Measurements from ENCODE around the gene GPX6.

GPX6 gene

GRCh38 chr6:28501259-28501658 lies 14.3 kb downstream of the GPX6 start:
- TF ChIP-seq HDGF (IDR thresholded peaks at IDR 0.05; ENCODE audit: borderline replicate concordance) (no peak), ZNF384 (IDR thresholded peaks at IDR 0.05) (no peak), TARDBP (IDR thresholded peaks at IDR 0.05) (no peak), FOXA1 (IDR thresholded peaks at IDR 0.05) (no peak), NFRKB (IDR thresholded peaks at IDR 0.05) (no peak), BHLHE40 (IDR thresholded peaks at IDR 0.05; ENCODE audit: borderline replicate concordance) (no peak), SUZ12 (IDR thresholded peaks at IDR 0.05) (no peak), CTBP1 (IDR thresholded peaks at IDR 0.05; ENCODE audit: borderline replicate concordance) (no peak), SP1 (IDR thresholded peaks at IDR 0.05) (no peak), LEF1 (IDR thresholded peaks at IDR 0.05; ENCODE audit: borderline replicate concordance) (no peak), FOXK2 (IDR thresholded peaks at IDR 0.05) (no peak), ELF4 (IDR thresholded peaks at IDR 0.05) (no peak), FOXM1 (IDR thresholded peaks at IDR 0.05; ENCODE audit: borderline replicate concordance) (no peak), PKNOX1 (IDR thresholded peaks at IDR 0.05) (no peak), L3MBTL2 (conservative IDR thresholded peaks at IDR 0.05) (no peak), ARNT (IDR thresholded peaks at IDR 0.05) (no peak)
- DNase-seq (ENCODE audit: extremely low spot score): no peak
- ChIA-PET POLR2A (no interaction called here), CTCF (no interaction called here)

DNA sequence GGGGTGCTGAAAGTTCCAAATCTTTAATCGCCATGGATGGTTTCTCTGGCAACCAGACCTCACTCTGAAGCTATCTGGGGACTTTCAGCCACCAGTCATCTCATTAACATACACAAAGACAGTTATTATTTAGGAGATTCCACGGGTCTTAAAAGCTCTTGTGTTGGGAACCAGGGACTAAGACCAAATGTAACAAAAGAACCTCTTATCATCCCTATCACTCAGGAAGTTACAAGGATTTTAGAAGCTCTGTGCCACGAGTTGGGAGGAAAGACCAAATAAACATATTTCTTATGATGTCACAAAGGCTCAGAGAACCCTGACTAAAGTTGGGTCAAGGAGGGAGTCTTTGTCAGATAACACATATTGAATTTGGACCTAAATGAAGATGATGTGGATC lies 17.7 kb downstream of the GPX6 start:
- ChIA-PET CTCF (no interaction called here), POLR2A (interaction anchor here (1.0 kb wide), 1 partner anchor 9 kb away, joined by 5 read pairs; no protein-coding TSS in a partner anchor)
- TF ChIP-seq TARDBP (IDR thresholded peaks at IDR 0.05) (no peak), BHLHE40 (IDR thresholded peaks at IDR 0.05; ENCODE audit: borderline replicate concordance) (no peak), ARNT (IDR thresholded peaks at IDR 0.05) (no peak), PKNOX1 (IDR thresholded peaks at IDR 0.05) (no peak), CTBP1 (IDR thresholded peaks at IDR 0.05; ENCODE audit: borderline replicate concordance) (no peak), FOXM1 (IDR thresholded peaks at IDR 0.05; ENCODE audit: borderline replicate concordance) (no peak), SP1 (IDR thresholded peaks at IDR 0.05) (no peak), FOXK2 (IDR thresholded peaks at IDR 0.05) (no peak), LEF1 (IDR thresholded peaks at IDR 0.05; ENCODE audit: borderline replicate concordance) (no peak), ZNF384 (IDR thresholded peaks at IDR 0.05) (no peak)
- no peak for DNase-seq (ENCODE audit: extremely low spot score)

DNA sequence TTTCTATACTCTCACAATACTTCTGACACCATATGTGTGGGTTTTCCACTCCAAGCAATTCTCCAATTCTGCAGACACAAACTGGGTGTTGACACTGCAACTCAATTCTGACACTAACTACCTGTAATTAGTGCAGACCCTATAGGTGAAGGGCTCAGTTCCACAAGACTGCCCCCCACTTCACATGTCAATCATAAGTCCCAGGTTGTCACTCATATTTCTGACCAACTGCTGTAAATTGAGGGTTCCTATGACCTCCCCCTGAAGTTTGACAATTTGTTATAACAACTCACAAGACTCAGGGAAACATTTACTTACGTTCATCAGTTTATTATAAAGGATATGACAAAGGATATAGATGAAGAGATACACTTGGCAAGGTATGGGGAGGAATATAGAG lies 18.3 kb downstream of the GPX6 start:
- TF ChIP-seq FOXK2 (IDR thresholded peaks at IDR 0.05): no peak
- TF ChIP-seq PKNOX1 (IDR thresholded peaks at IDR 0.05): peak; percentile 50; the same call in 1 of the 2 replicates
- TF ChIP-seq L3MBTL2 (conservative IDR thresholded peaks at IDR 0.05): no peak
- no peak for TF ChIP-seq ELF4 (IDR thresholded peaks at IDR 0.05)
- TF ChIP-seq SUZ12 (IDR thresholded peaks at IDR 0.05): no peak
- ChIA-PET POLR2A (interaction anchor here (1.0 kb wide), 1 partner anchor 8 kb away, joined by 5 read pairs; no protein-coding TSS in a partner anchor), CTCF (no interaction called here)
- DNase-seq (ENCODE audit: extremely low spot score): no peak

GRCh38 chr6:28496099-28496779 lies 19.4 kb downstream of the GPX6 start:
- POLR2A ChIA-PET: interaction anchor here (1.2 kb wide), 1 partner anchor 90 kb away, joined by 4 read pairs; a partner anchor contains a TSS
- TF ChIP-seq FOXM1 (IDR thresholded peaks at IDR 0.05; ENCODE audit: borderline replicate concordance) (no peak), SP1 (IDR thresholded peaks at IDR 0.05) (no peak), LEF1 (IDR thresholded peaks at IDR 0.05; ENCODE audit: borderline replicate concordance) (no peak), HDGF (IDR thresholded peaks at IDR 0.05; ENCODE audit: borderline replicate concordance) (no peak), ZNF384 (IDR thresholded peaks at IDR 0.05) (no peak), CTBP1 (IDR thresholded peaks at IDR 0.05; ENCODE audit: borderline replicate concordance) (no peak), ARNT (IDR thresholded peaks at IDR 0.05) (no peak), FOXA1 (IDR thresholded peaks at IDR 0.05) (no peak), NFRKB (IDR thresholded peaks at IDR 0.05) (no peak), FOXK2 (IDR thresholded peaks at IDR 0.05) (no peak), ELF4 (IDR thresholded peaks at IDR 0.05) (no peak), PKNOX1 (IDR thresholded peaks at IDR 0.05) (no peak), SUZ12 (IDR thresholded peaks at IDR 0.05) (no peak), TARDBP (IDR thresholded peaks at IDR 0.05) (no peak), L3MBTL2 (conservative IDR thresholded peaks at IDR 0.05) (no peak)
- no peak for DNase-seq (ENCODE audit: extremely low spot score)
- CTCF ChIA-PET: interaction anchor here (0.6 to 1.7 kb wide), 3 partner anchors 13 to 269 kb away, joined by 3 to 10 read pairs (median 6); a partner anchor contains a TSS

GRCh38 chr6:28491984-28492317 lies 23.6 kb downstream of the GPX6 start:
- no peak for DNase-seq (ENCODE audit: extremely low spot score)
- ChIA-PET POLR2A (no interaction called here), CTCF (interaction anchor here (0.6 kb wide), 1 partner anchor 866 kb away, joined by 4 read pairs; no protein-coding TSS in a partner anchor)
- no peak for TF ChIP-seq ZNF384 (IDR thresholded peaks at IDR 0.05)
- TF ChIP-seq HDGF (IDR thresholded peaks at IDR 0.05; ENCODE audit: borderline replicate concordance): no peak
- no peak for TF ChIP-seq ARNT (IDR thresholded peaks at IDR 0.05)
- TF ChIP-seq L3MBTL2 (conservative IDR thresholded peaks at IDR 0.05): no peak
- no peak for TF ChIP-seq SUZ12 (IDR thresholded peaks at IDR 0.05)
- TF ChIP-seq FOXA1 (IDR thresholded peaks at IDR 0.05): no peak
- TF ChIP-seq BHLHE40 (IDR thresholded peaks at IDR 0.05; ENCODE audit: borderline replicate concordance): no peak
- TF ChIP-seq CTBP1 (IDR thresholded peaks at IDR 0.05; ENCODE audit: borderline replicate concordance): no peak
- no peak for TF ChIP-seq FOXK2 (IDR thresholded peaks at IDR 0.05)
- TF ChIP-seq LEF1 (IDR thresholded peaks at IDR 0.05; ENCODE audit: borderline replicate concordance): no peak
- no peak for TF ChIP-seq FOXM1 (IDR thresholded peaks at IDR 0.05; ENCODE audit: borderline replicate concordance)
- TF ChIP-seq TARDBP (IDR thresholded peaks at IDR 0.05): no peak
- no peak for TF ChIP-seq SP1 (IDR thresholded peaks at IDR 0.05)
- no peak for TF ChIP-seq ELF4 (IDR thresholded peaks at IDR 0.05)
- TF ChIP-seq NFRKB (IDR thresholded peaks at IDR 0.05): no peak
- TF ChIP-seq PKNOX1 (IDR thresholded peaks at IDR 0.05): no peak

Measured in HEK293T (cell line).